Measurements from ENCODE around the gene PIK3C2G.

DNA sequence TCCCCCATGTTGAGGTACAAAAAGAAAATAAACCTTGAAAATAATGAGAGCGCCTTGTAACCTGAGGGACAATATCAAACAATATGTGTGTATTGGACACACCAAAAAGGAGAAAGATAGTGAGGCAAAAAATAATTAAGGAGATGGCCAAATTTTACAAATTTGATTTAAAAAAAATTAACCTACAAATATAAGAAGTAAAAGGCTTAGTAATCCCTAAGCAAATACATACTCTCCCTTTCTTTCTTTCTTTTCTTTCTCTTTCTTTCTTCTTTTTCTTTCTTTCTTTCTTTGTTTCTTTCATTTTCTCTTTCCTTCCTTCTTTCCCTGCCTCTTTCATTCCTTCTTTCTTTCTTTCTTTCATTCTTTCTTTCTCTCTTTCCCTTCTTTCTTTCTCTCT is 133.4 kb downstream of the PIK3C2G start:
- TF ChIP-seq, protein P1, sequence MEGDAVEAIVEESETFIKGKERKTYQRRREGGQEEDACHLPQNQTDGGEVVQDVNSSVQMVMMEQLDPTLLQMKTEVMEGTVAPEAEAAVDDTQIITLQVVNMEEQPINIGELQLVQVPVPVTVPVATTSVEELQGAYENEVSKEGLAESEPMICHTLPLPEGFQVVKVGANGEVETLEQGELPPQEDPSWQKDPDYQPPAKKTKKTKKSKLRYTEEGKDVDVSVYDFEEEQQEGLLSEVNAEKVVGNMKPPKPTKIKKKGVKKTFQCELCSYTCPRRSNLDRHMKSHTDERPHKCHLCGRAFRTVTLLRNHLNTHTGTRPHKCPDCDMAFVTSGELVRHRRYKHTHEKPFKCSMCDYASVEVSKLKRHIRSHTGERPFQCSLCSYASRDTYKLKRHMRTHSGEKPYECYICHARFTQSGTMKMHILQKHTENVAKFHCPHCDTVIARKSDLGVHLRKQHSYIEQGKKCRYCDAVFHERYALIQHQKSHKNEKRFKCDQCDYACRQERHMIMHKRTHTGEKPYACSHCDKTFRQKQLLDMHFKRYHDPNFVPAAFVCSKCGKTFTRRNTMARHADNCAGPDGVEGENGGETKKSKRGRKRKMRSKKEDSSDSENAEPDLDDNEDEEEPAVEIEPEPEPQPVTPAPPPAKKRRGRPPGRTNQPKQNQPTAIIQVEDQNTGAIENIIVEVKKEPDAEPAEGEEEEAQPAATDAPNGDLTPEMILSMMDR (IDR thresholded peaks at IDR 0.05), result no peak
- no peak for TF ChIP-seq POLR2A (IDR thresholded peaks at IDR 0.05)

Measured in testis (tissue), 2 donors.